Gastrocnemius medialis (tissue), 4 donors: ENCODE measurements around the gene ZNF423. TPM values are rescaled to one million over a fixed set of nuclear protein-coding genes. Genes with fewer than 3 reads are reported as not detected.

Source experiments
- ATAC-seq, 2 donors: fragments of 150-250 bp; one replicate each; pipeline ENCODE4 v1.9.1; 2016
- DNase-seq, 2 donors: peaks; one replicate each; pipeline ENCODE4 v3.0.0-alpha.2; 2019
- H3K27ac ChIP-seq, 4 donors: fragments of 200-600 bp; sonication (generic); 1 replicate in 1 of 4; 2 replicates in 3 of 4; pipeline ENCODE4 v1.5.1; 2016 to 2018; ENCODE audit warnings: mild to moderate bottlenecking in 2 of 4, moderate library complexity in 1 of 4
- H3K27me3 ChIP-seq, 3 donors: fragments of 200-600 bp; sonication (generic) in 2 of 3; 1 replicate in 1 of 3; 2 replicates in 2 of 3; pipeline versions ENCODE4 v1.5.1 to v1.6.0; 2016 to 2019; ENCODE audit warnings: mild to moderate bottlenecking in 1 of 3, moderate library complexity in 1 of 3
- H3K36me3 ChIP-seq, 2 donors: fragments of 200-600 bp; sonication (generic) in 1 of 2; one replicate each; pipeline ENCODE4 v1.5.1; 2017 to 2018
- H3K4me1 ChIP-seq, 2 donors: fragments of 200-600 bp; sonication (generic) in 1 of 2; one replicate each; pipeline ENCODE4 v1.5.1; 2016 to 2017; ENCODE audit warnings: mild to moderate bottlenecking in 2 of 2
- H3K4me3 ChIP-seq, 4 donors: fragments of 200-600 bp; sonication (generic) in 3 of 4; 1 replicate in 1 of 4; 2 replicates in 3 of 4; pipeline ENCODE4 v1.5.1; 2016 to 2019; ENCODE audit warnings: mild to moderate bottlenecking in 2 of 4
- H3K9me3 ChIP-seq, 3 donors: fragments of 200-600 bp; sonication (generic) in 2 of 3; 1 replicate in 1 of 3; 2 replicates in 2 of 3; pipeline ENCODE4 v1.5.1; 2016 to 2019
- CTCF ChIP-seq, 5 experiments: fragments of 450-650 bp in 3 of 5; fragments of 200-600 bp in 2 of 5; sonication (generic) in 2 of 5; IDR thresholded peaks in 4 of 5; conservative IDR thresholded peaks in 1 of 5; 1 replicate in 4 of 5; 2 replicates in 1 of 5; pipeline ENCODE4 v1.5.1; 2016 to 2019; ENCODE audit warnings: antibody characterized with exemption in 5 of 5, mild to moderate bottlenecking in 3 of 5, moderate library complexity in 3 of 5
- POLR2A ChIP-seq, 2 donors: fragments of 450-650 bp; IDR thresholded peaks; one replicate each; pipeline ENCODE4 v1.6.1; 2017; ENCODE audit warnings: antibody characterized with exemption in 2 of 2, mild to moderate bottlenecking in 2 of 2, moderate library complexity in 2 of 2
- in situ Hi-C, 4 donors: fragments of 200-750 bp; cut with MboI; loops; one replicate each; pipeline versions ENCODE4 v1.15.0 to v1.8.0; 2017; ENCODE audit warnings: low sequenced_read_pairs in 4 of 4
- intact Hi-C: fragments of 100-400 bp; cut with DNase I; formaldehyde crosslinking; loops from one replicate; pipeline ENCODE4 v1.15.1; 2023; ENCODE audit warnings: low total_unique reads
- total RNA-seq, 4 donors: library from RNA; depleted of rRNA; stranded (reverse); fragments of >200 nt; gene quantifications; one replicate each; pipeline versions ENCODE4 v1.1.0 to v1.2.3, GENCODE V29; 2016

Gene ZNF423
- total RNA-seq, 4 donors from 2014 or later: 8.4 to 15.8 (median 12.5) TPM

GRCh38 chr16:49534901-49535610 lies 320.9 kb downstream of the ZNF423 start:
- in situ Hi-C loops (no loop called here), intact Hi-C loops (no loop called here)
- no peak for ATAC-seq

GRCh38 chr16:49533422-49533821 lies 322.5 kb downstream of the ZNF423 start:
- Histone ChIP-seq H3K27me3 (no peaks in the 10 kb centered on the region), H3K4me1 (peaks cover 0 to 6% of the 10 kb centered on the region in 2 donors), H3K36me3 (no peaks in the 10 kb centered on the region), H3K4me3 (no peak overlapping the region), H3K27ac (no peak overlapping the region), H3K9me3 (no peaks in the 10 kb centered on the region)
- in situ Hi-C loops: no loop called here
- DNase-seq: no peak
- TF ChIP-seq POLR2A (IDR thresholded peaks at IDR 0.05) (no peak), CTCF (IDR thresholded peaks at IDR 0.05 in 4 of 5, conservative IDR thresholded peaks at IDR 0.05 in 1 of 5) (no peak)
- ATAC-seq: peak in 1 of 2 donors; percentile 14
- intact Hi-C loops: no loop called here

More at GRCh38 chr16:49534901-49535610, 320.9 kb downstream of the ZNF423 start:
- Histone ChIP-seq H3K36me3 (no peaks in the 10 kb centered on the region), H3K4me1 (peaks cover 9 to 10% of the 10 kb centered on the region in 2 donors), H3K4me3 (no peak overlapping the region), H3K27ac (no peak overlapping the region), H3K27me3 (no peaks in the 10 kb centered on the region), H3K9me3 (no peaks in the 10 kb centered on the region)
- DNase-seq: no peak
- TF ChIP-seq POLR2A (IDR thresholded peaks at IDR 0.05) (no peak), CTCF (IDR thresholded peaks at IDR 0.05 in 4 of 5, conservative IDR thresholded peaks at IDR 0.05 in 1 of 5) (no peak)

DNA sequence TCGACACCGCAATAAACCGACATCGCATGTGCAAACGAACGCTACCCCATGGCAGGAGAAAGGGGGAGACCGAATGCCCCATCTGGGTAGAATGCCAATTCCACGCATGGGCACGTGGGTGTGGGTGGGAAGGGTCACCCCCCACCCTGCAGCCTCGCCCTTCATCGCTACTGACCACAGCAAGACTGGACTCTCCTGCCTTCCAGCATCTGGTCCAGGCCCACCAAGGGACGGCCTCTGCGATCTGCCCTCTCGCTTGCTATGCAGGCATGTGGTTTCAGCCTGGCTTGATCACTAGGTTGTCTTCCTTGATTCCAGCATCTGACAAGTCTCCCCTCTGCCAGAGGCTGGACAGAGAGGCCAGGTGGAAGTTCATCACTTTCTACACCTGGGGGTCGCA lies 323.0 kb downstream of the ZNF423 start:
- DNase-seq (no peak), ATAC-seq (no peak)
- TF ChIP-seq CTCF (IDR thresholded peaks at IDR 0.05 in 4 of 5, conservative IDR thresholded peaks at IDR 0.05 in 1 of 5) (no peak), POLR2A (IDR thresholded peaks at IDR 0.05) (no peak)
- no peak overlapping the region for H3K4me3 ChIP-seq
- in situ Hi-C loops: no loop called here
- H3K27me3 ChIP-seq: no peaks in the 10 kb centered on the region
- H3K9me3 ChIP-seq: no peaks in the 10 kb centered on the region
- no peak overlapping the region for H3K27ac ChIP-seq
- no peaks in the 10 kb centered on the region for H3K36me3 ChIP-seq
- H3K4me1 ChIP-seq: peaks cover 0 to 6% of the 10 kb centered on the region in 2 donors
- intact Hi-C loops: no loop called here

GRCh38 chr16:49531931-49532840 lies 323.7 kb downstream of the ZNF423 start:
- no peaks in the 10 kb centered on the region for H3K36me3 ChIP-seq
- no peak overlapping the region for H3K4me3 ChIP-seq
- H3K27me3 ChIP-seq: no peaks in the 10 kb centered on the region
- H3K4me1 ChIP-seq: peaks cover 0 to 3% of the 10 kb centered on the region in 2 donors
- ATAC-seq: no peak
- in situ Hi-C loops: no loop called here
- no peak for TF ChIP-seq POLR2A (IDR thresholded peaks at IDR 0.05)
- no peak for TF ChIP-seq CTCF (IDR thresholded peaks at IDR 0.05 in 4 of 5, conservative IDR thresholded peaks at IDR 0.05 in 1 of 5)
- intact Hi-C loops: no loop called here
- no peak overlapping the region for H3K27ac ChIP-seq
- H3K9me3 ChIP-seq: no peaks in the 10 kb centered on the region
- no peak for DNase-seq
